K562 (cell line): ENCODE results near the gene MAML3.

Source experiments
- GTF2F1 ChIP-seq: IDR thresholded peaks from 2 replicates; pipeline ENCODE4 v1.6.1; 2011; ENCODE audit warnings: low read depth, low read length, improper control_type of control experiment
- MAZ ChIP-seq, 2 experiments: fragments of 450-650 bp in 1 of 2; sonication (generic) in 1 of 2; formaldehyde crosslinking; IDR thresholded peaks in 1 of 2; conservative IDR thresholded peaks in 1 of 2; 2 replicates each; pipeline versions ENCODE4 v1.4.0 to v1.5.0; 2020; ENCODE audit warnings: mild to moderate bottlenecking in 1 of 2, missing genetic modification reagents in 1 of 2
- SPI1 ChIP-seq: IDR thresholded peaks from 2 replicates; pipeline ENCODE4 v1.6.1; 2011; ENCODE audit warnings: low read depth, low read length, control low read depth, borderline replicate concordance
- TF ChIP-seq, protein P1 (sequence below), 3 experiments: IDR thresholded peaks in 2 of 3; conservative IDR thresholded peaks in 1 of 3; 2 replicates each; pipeline ENCODE4 v1.5.1; 2011 to 2012; ENCODE audit warnings: low read length in 3 of 3, mild to moderate bottlenecking in 3 of 3, control low read depth in 2 of 3, improper control_type of control experiment in 1 of 3, inconsistent platforms in 1 of 3, low read depth in 1 of 3, mixed read lengths in 1 of 3, moderate library complexity in 1 of 3; ENCODE audit not compliant: insufficient read depth in 2 of 3

DNA sequence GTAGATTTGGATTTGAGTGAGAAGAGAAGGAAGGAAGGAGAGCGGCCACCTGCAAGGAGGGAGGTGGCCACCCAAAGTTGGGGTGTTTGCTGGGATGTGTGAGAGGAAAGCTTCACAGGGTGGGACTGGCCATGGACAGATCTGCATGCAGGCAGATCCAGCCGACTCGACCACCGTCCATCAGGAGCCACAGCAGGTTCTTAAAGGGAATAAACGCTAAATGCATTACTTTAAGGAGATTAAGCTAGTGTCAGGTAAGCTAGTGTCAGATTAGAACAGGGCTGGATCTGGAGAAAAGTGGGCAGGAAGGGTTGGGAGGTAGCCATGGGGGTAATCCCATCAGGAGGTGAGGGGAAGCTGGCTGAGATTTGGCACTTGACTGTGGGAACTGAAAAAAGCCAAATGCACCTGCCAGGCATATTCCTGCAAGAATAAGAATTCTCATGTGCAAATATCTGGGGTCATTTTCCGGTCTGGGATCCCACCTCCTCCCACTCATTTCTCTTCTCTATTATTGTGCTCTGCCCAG lies 408.8 kb downstream of the MAML3 start:
- TF ChIP-seq SPI1 (no peak), MAZ (CRISPR knock-in tag; conservative IDR thresholded peaks at IDR 0.05 in 1 of 2, IDR thresholded peaks at IDR 0.05 in 1 of 2) (no peak), GTF2F1 (no peak)
- TF ChIP-seq, protein P1, sequence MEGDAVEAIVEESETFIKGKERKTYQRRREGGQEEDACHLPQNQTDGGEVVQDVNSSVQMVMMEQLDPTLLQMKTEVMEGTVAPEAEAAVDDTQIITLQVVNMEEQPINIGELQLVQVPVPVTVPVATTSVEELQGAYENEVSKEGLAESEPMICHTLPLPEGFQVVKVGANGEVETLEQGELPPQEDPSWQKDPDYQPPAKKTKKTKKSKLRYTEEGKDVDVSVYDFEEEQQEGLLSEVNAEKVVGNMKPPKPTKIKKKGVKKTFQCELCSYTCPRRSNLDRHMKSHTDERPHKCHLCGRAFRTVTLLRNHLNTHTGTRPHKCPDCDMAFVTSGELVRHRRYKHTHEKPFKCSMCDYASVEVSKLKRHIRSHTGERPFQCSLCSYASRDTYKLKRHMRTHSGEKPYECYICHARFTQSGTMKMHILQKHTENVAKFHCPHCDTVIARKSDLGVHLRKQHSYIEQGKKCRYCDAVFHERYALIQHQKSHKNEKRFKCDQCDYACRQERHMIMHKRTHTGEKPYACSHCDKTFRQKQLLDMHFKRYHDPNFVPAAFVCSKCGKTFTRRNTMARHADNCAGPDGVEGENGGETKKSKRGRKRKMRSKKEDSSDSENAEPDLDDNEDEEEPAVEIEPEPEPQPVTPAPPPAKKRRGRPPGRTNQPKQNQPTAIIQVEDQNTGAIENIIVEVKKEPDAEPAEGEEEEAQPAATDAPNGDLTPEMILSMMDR (IDR thresholded peaks at IDR 0.05 in 2 of 3, conservative IDR thresholded peaks at IDR 0.05 in 1 of 3; ENCODE audit: insufficient read depth in 2 of 3, low read depth in 1 of 3, low read length in 3 of 3), result no peak
